NOMO-1 (cell line): ENCODE data around the gene LRRC45.
"Not testable (repeated sequence)": the region's sequence is repeated elsewhere in the genome, so short reads cannot be mapped to it uniquely, and the experiment has no call there.

Experiments
- DNase-seq, 2 experiments: peaks; one replicate each; lab custom pipeline; 2025; ENCODE audit not compliant: unreplicated experiment in 2 of 2; lab: John Stamatoyannopoulos, UW

The LRRC45 gene

DNA sequence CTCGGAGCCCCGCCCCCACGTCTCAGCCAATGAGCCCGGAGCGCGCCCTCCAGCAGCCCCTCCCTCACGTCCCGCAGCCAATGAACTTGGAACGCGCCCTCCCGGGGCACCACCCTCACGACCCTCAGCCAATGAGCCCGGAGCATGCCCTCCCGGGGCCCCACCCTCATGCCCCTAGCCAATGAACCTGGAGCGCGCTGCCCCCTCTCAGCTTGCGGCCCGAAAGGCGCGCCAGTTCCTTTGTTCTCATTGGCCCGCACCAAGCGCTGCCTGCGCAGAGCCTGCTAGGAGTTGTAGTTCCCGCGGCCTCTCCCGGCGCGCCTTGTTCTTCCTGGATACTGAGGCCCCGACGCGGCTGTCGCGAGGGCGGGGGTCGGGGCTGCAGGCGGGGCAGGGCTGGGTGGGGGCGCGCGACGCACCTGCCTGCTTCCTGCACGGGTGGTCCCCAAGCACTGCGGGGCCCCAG, at the start of gene LRRC45:
Gene LRRC45 (plus strand): TSS at position 325 of the 466 bp plus-strand sequence. CDS start 339 bp downstream, outside the sequence.
- peak; percentile 99 to 100 for DNase-seq

DNA sequence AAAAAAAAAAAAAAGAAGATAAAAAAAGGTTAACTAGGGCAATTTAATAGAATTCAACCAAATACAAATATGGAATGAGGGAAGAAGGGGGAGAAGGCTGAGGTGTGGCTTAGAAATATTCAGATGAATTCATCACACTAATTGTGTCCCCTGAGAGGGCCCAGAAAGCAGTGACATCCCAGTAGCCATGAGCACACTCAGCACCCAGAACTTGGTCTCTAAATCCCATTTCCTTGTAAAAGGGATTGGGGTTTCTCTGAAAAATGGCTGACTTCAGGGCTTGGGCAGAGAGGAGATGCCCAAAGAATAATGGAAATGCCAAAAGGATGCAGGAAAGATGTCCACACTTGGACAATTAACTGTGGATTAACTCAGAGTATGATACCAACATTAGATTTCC, 49.7 kb upstream of the LRRC45 start:
- DNase-seq: no peak

DNA sequence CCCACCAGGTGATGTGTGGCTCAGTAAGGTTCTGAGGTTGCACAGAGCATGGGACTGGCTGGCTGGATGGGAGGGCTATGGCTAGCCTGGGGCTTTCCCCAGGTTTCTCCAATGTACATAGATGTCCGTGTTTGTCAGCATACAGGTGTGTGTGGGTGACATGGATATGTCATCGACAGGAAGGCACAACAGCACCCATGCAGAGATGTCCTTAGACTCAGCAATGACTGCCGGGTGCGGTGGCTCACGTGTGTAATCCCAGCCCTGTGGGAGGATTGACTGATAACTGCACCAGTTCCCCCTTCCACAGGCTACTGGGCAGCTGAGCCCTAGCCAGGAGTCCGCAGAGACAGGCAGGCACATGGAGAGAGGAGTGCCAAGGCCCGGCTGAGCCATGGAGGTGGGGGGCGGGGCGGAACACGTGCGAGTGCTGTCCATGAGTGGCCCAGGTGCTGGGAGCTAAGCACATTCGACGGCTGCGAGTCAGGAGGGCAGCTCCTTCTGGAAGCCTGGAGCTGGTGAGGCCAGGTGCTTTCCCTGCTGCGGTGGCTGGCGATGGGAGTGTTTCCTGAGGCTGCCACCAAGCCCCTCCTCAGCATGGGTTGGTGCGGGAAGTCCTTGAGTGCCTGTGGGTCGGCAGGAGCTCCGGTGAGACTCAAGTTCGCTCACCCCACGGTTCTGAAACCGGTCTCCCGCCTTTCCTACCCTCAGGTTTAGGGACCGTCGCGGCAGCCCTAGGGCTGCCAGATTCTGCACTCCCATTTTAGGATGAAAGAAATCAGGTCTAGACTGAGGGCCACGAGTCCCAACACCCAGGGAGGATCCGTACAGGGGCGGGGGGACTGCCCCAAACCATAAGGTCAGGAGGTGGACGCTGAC, 46.5 kb upstream of the LRRC45 start:
- DNase-seq: no peak

DNA sequence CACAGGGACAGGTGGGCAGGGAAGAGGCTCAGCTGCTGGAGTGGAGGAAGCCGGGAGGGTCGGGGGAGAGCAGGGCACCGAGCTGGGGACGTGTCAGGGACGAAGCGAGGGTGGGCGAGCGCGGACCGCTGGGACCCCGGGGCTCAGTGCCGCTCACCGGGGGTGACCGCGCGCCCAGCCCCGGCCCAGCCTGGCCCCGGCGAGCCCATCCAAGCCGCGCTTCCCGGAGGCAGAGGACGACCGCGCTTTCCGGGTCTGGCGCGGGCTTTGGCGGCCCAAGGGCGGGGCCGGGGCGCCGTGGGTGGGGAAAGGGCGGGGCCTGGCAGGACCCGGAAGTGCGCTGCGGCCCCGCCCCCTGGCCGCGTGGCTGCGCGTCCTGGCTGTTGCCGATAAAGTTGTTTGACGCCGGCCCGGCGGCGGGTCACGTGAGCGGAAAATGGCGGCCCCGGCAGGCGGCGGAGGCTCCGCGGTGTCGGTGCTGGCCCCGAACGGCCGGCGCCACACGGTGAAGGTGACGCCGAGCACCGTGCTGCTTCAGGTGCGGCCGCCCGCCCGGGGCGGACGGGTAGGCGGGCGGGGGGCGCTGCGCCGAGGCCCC, 45.8 kb upstream of the LRRC45 start, which contains the start of gene ASPSCR1:
Gene ASPSCR1 (plus strand): TSS at position 419 of the 598 bp plus-strand sequence. CDS start 18 bp downstream, at position 437.
- peak; percentile 65 to 80 for DNase-seq

DNA sequence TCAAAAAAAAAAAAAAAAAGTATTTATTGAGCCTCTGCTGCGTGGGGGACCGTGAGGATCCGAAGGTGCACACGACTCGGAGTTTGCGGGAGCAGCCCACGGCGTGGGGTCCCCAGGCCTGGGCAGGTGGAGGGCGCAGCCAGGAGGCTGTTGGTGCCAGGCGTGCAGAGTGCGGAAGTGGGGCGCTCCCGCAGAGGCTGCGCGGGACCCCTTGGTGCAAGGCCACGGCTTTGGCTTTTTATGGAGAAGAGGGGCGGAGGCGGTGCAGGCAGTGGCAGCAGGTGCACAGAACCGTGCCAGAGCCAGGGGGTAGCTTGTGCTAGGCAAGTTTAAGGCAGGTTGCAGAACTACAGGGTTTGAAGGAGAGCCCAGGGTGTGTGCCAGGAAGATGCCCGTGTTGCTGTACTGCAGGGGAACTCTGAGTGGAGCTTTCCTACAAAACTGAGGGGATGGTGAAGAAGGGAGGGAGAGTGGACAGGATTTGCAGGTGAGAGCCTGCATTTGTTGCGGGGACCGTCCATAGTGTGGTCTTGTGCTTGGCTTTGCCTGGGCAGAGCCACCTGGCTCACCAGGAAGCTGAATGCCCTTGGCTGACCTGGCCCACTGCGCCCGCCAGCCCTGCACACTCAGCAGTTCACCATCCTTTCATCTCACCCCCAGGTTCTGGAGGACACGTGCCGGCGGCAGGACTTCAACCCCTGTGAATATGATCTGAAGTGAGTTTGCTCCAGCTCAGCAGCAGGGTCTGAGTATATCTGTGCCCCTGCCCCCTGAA, 44.4 kb upstream of the LRRC45 start:
- DNase-seq: no peak

DNA sequence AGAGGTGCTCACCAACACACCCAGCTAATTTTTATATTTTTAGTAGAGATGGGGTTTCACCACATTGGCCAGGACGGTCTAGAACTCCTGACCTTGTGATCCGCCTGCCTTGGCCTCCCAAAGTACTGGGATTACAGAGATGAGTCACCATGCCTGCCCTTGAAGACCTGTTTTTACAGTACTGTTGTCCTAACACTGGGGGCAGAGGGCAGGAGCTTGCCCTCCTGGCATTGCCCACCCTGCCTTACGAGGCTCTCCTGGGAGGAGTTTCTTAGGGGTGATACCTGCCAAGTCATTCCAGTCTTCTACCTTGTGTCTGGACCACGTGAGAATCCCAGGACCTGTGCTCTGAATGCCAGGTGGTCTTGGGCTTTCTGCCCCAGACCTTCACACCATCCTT, 43.0 kb upstream of the LRRC45 start:
- DNase-seq: no peak

DNA sequence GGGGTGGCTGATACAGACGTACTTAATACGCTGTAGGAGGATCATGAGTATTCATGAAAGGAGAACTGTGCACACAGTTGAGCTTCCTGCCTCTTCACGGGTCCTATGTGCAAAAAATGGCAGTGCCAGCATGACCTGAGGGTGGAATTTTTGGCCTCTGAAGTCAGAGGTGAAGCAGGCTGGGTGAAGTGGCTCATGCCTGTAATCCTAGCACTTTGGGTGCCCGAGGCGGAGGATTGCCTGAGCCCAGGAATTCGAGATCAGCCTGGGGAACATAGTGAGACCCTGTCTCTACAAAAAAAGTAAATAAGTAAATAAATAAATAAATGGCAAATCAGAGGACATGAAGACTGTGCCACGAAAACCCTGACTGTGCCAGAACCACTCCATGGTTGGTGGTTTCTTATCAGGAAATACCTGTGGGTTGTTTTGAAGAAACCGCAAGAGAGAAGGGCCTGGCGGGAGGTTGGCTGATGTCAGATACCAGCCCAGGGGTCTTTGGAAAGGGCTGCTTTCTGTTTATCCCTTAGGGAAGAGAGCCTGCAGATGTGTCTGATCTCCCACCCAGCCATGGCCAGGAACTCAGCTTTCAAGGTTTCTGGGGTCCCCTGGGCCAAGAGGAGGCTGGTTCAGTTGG, 42.3 kb upstream of the LRRC45 start:
- no peak for DNase-seq

DNA sequence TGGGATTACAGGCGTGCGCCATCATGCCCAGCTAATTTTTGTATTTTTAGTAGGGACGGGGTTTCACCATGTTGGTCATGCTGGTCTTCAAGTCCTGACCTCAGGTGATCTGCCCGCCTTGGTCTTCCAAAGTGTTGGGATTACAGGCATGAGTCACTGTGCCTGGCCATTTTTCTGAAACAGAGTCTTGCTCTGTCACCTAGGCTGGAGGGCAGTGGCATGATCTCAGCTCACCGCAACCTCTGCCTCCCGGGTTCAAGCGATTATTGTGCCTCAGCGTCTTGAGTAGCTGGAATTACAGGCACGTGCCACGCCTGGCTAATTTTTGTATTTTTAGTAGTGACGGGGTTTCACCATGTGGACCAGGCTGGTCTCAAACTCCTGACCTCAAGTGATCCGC, 41.6 kb upstream of the LRRC45 start:
- DNase-seq: not testable (repeated sequence)

DNA sequence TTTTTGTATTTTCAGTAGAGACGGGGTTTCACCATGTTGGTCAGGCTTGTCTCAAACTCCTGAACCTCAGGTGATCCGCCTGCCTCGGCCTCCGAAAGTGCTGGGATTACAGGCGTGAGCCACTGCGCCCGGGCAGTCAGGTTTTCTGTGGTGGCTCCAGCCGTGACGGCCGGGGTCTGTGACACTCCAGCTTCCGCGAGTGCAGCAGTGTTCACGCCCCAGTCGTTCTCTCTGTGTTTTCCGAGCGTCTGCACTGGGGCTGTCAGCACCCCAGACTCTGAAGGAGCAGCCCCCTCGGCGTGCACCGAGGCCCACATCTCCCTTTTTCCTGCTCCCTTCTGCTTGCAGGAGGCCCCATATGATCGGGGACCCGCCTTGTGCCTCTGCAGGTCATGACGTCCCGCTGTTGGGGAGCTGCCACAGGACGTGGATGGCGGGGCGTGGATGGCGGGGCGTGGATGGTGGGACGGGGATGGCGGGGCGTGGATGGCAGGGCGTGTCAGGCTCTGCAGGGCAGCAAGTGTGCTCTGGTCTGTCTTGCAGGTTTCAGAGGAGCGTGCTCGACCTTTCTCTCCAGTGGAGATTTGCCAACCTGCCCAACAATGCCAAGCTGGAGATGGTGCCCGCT, 40.0 kb upstream of the LRRC45 start:
- DNase-seq: no peak

DNA sequence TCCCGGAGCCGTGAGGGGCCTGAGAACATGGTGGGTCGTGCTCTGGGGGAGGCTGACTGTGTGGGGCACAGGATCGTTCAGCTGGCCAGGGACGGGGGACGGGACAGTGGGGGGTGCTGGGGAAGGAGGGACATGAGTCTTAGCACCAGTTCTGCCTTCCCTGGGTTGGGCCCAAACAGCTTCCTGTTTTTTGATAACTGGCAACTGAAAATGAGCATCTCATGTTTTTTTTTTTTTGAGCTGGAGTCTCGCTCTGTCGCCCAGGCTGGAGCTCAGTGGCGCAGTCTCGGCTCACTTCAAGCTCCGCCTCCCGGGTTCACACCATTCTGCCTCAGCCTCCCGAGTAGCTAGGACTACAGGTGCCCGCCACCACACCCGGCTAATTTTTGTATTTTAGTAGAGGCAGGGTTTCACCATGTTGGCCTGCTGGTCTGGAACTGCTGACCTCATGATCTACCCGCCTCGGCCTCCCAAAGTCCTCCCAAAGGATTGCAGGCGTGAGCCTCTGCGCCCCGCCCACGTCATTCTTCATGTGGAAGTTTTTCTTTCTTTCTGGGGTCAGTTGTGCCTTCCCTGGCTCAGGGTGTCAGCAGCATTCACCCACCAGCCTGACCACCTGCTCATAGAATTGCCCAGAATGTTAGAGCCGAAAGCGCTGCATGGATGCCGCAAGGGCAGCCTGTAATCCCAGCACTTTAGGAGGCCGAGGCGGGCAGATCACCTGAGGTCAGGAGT, 39.3 kb upstream of the LRRC45 start:
- DNase-seq: peak in 1 of 2 experiments; percentile 9

DNA sequence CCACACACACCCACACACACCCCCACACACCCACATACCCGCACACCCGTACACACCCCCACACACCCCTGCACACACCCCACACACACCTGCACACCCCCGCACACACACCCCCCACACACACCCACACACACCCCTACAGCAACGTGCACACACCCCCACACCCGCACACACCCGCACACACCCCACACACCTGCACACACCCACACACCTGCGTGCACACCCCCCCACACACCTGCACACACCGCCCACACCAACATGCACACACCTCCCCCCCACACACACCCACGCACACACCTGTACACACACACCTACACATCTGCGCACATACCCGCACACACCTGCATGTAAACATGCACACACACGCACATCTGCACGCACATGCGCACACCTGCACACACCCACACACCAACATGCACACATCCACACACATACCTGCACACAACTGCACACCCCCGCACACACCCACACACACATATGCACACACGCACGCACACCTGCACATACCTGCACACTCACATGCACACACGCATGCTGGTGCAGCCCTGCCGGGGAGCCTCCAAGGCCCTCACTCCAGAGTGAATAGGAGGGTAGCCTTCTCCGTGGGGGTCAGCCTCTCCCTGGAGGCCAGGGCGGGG, 38.2 kb upstream of the LRRC45 start:
- DNase-seq: no peak

DNA sequence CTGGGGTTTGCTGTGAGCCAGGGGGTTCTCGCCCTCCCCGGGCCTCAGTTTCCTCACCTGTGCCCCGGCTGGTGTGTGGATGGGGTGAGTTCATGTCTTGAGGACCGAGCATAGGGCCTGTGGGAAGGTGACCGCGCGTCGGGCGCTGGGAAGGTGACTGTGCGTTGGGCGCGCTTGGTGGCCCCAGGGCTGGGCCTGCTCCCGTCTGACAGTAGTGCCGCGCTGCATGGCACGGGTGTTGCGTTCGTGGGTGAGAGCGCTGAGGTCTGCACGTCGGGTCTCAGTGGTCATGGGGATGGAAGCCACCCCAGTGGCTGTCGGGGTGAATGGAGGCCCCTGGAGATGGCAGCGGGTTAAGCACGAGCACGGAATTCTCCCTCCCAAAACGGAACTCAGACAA, 36.5 kb upstream of the LRRC45 start:
- DNase-seq: no peak

DNA sequence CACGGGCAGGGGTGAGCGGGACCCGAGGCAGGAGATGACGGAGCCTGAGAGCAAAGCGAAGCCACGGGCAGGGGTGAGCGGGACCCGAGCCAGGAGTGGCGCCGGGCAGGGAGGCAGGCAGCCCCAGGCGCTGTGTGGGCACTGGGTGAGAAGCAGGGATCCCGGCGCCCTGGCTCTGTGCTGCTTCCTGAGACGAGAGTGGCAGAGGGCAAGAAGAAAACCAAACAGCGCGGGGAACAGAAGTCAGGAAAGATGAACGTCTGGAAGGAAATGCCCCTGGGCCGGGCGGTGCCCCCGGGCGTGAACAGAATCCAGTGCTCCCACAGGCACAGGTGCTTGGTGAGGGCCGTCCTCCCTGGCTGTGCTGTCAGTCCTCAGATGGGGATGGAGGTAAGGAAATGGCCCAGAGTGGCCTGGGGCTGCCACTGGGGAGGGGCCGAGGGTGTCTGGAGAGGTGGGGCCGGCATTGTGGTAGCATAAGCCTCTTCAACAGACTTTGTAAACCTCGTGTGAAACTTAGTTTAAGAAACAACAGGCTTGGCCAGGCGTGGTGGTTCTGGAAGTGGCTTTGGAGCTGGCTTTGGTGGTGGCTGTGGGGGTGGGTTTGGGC, 35.8 kb upstream of the LRRC45 start:
- DNase-seq: no peak

DNA sequence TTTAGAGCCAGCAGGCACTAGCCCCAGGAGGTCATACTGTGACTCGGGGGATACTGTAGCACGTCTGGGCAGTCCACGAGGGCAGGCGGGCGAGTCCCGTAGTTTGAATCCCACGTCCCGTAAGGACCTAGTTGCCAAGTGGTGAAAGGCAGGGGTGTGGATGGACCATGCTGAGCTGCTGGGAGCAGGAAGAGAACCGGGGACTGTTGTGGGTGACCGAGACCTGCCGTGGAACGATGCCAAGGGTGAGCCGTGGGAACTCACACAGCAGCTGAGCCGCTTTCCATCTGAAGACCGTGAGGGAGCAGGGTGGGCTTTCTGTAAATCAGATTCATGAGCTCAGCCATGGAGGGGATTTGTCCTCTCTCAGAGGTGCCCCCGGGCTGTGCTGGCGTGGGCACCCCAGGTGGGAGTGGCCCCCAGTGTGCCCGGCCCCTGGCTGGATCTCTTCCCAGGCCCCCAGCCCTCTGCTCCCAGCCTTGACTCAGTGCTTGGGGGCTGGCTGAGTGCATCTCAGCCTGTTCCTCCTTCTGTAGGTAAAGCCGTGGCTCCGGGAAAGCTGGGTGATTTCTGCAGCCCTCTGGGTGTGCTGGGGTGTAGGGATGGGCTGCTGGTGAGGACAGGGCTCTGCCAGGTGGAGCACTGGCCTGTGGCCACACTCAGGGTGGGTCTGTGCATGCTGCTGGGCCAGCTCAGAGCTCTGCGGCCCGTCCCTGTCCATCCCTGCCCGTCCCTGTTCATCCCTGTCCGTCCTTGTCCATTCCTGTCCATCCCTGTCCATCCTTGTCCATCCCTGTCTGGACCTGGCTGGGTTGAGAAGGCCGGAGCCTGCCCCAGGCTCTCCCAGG, 32.0 kb upstream of the LRRC45 start:
- no peak for DNase-seq

DNA sequence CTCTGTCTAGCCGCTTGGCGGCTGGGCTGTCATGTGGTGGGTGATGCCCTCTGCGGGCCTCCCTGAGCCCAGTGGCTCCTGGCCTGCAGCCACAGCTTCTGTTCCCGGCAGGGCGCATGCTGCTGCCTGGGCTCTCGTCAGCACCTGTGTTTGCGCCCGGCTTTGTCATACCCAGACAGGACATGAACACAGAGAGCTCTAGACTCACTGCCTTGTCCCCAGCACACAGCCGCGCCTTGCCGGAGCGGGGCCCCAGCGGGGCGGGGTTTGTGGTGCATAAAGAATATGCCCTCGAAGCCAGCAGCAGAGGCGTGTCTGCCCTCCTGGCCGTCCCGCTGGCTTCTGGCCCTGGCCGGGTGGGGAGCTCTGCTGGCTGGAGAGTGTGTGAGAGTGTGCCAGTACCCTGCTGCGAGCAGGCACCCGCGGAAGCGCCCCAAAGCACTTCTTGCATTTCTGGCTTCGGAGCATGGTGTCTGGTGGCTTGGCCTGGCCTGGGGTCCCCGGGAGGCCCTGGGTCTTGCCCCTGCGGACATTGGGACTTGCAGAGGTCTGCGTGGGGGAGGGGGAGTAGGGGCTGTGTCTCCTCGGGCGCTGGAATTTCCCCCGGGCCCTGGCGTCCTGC, 31.3 kb upstream of the LRRC45 start:
- DNase-seq: no peak

DNA sequence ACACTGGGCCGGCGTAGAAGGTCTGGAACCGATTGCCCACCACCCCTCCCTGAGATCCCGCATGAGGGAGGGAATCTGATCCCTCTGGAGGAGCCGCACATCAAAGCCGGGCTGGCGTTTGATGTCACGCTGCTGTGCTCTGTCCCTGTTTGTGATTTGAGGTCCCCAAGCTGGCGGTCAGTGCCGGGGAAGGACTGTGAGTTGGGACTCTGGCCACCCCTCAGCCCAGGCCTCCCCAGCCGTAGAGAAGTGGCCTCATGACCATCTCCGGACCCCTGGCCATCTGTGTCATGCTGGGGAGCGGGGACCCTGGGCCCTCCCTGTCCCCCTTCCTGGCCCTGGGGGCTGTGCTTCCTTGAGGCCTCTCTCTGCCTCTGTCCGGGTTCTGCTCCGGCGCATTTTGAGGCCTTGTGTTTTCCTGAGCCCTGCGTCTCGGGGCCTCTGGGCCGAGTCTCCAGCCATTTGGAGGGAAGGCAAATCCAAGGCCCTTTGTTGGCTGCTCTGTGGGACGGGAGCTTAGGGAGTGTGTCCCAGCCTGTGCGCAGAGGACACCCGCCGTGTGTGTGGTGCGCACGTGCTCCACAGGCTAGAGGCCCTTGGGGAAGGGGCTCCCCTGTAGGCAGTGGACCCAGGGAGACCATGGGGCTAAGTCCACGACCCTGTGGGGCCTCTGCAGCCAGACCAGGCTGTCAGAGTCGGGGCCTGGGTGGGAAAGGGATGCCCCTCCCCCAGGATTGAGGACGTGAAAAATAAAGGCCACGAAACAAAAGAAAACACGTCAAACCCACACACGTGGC, 30.6 kb upstream of the LRRC45 start:
- no peak for DNase-seq
